ENCODE results near the gene EMX2.

Gene EMX2

GRCh38 chr10:117549100-117549585 lies 6.6 kb downstream of the EMX2 start:
- H3K27me3 ChIP-seq = peaks cover 100% of the 10 kb centered on the region
- H3K36me3 ChIP-seq = no peaks in the 10 kb centered on the region
- H3K9ac ChIP-seq = no peak overlapping the region
- H3K27ac ChIP-seq = no peak overlapping the region
- H4K20me1 ChIP-seq = peaks cover 92% of the 10 kb centered on the region
- TF ChIP-seq Cebpa-rat (IDR thresholded peaks at IDR 0.05) = no peak
- no peak overlapping the region for H3K4me3 ChIP-seq
- H3K4me1 ChIP-seq = peaks cover 15% of the 10 kb centered on the region
- peaks cover 27% of the 10 kb centered on the region for H3K9me3 ChIP-seq
- no peak overlapping the region for H3K4me2 ChIP-seq

GRCh38 chr10:117550076-117550475 lies 7.5 kb downstream of the EMX2 start:
- Histone ChIP-seq H3K9ac (no peak overlapping the region), H3K9me3 (peaks cover 26% of the 10 kb centered on the region), H3K4me2 (no peak overlapping the region), H3K4me3 (no peak overlapping the region), H3K36me3 (no peaks in the 10 kb centered on the region), H3K27me3 (peaks cover 100% of the 10 kb centered on the region), H3K4me1 (peaks cover 11% of the 10 kb centered on the region), H3K27ac (no peak overlapping the region), H4K20me1 (peaks cover 83% of the 10 kb centered on the region)
- no peak for TF ChIP-seq Cebpa-rat (IDR thresholded peaks at IDR 0.05)

GRCh38 chr10:117550599-117551329 lies 8.2 kb downstream of the EMX2 start:
- H3K27me3 ChIP-seq = peaks cover 100% of the 10 kb centered on the region

GRCh38 chr10:117551330-117552155 lies 9.0 kb downstream of the EMX2 start:
- Histone ChIP-seq H3K36me3 (no peaks in the 10 kb centered on the region), H3K27ac (no peak overlapping the region), H3K4me2 (no peak overlapping the region), H3K4me3 (no peak overlapping the region), H3K4me1 (peaks cover 9% of the 10 kb centered on the region; the same call in 1 of the 2 replicates), H3K9ac (no peak overlapping the region), H4K20me1 (peaks cover 68% of the 10 kb centered on the region), H3K27me3 (peaks cover 100% of the 10 kb centered on the region), H3K9me3 (peaks cover 26% of the 10 kb centered on the region)
- no peak for TF ChIP-seq Cebpa-rat (IDR thresholded peaks at IDR 0.05)

More at GRCh38 chr10:117550599-117551329, 8.2 kb downstream of the EMX2 start:
- no peak for TF ChIP-seq Cebpa-rat (IDR thresholded peaks at IDR 0.05)
- Histone ChIP-seq H3K9me3 (peaks cover 26% of the 10 kb centered on the region), H4K20me1 (peaks cover 76% of the 10 kb centered on the region), H3K36me3 (no peaks in the 10 kb centered on the region), H3K4me1 (peaks cover 9% of the 10 kb centered on the region; the same call in 1 of the 2 replicates), H3K4me2 (no peak overlapping the region), H3K9ac (no peak overlapping the region), H3K27ac (no peak overlapping the region), H3K4me3 (no peak overlapping the region)

DNA sequence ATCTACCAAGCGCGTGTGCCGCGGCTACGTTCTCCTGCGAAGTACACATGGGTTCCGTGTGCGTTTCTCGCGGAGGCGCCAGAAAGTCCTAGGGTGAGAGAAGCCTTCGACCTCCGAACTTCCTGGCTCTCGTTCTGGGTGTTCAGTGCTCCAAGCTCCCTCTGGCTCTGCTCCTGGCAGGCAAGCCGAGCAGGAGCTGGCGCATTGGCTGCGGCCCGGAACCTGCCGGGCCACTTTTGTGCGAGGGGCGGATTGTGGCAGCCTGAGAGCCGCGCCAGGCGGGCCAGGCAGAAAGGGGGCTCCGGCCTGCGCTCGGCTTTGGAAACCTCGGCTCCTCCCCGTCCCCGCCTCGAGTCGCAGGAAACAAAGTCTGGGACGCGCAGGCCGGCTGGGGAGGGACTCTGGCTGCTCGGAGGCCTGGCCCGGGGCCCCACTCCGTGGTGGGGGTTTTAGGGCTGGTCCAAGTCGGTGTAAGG lies 9.6 kb downstream of the EMX2 start:
- H3K27ac ChIP-seq = no peak overlapping the region
- H3K9ac ChIP-seq = no peak overlapping the region
- peaks cover 26% of the 10 kb centered on the region for H3K9me3 ChIP-seq
- no peak overlapping the region for H3K4me2 ChIP-seq
- H4K20me1 ChIP-seq = peaks cover 61% of the 10 kb centered on the region
- no peak overlapping the region for H3K4me3 ChIP-seq
- peaks cover 8% of the 10 kb centered on the region; the same call in 1 of the 2 replicates for H3K4me1 ChIP-seq
- no peak for TF ChIP-seq Cebpa-rat (IDR thresholded peaks at IDR 0.05)
- H3K36me3 ChIP-seq = no peaks in the 10 kb centered on the region
- peaks cover 93% of the 10 kb centered on the region for H3K27me3 ChIP-seq

- no peak overlapping the region for H3K9ac ChIP-seq
- no peak overlapping the region for H3K4me3 ChIP-seq
- peaks cover 88% of the 10 kb centered on the region for H3K27me3 ChIP-seq
- no peak overlapping the region for H3K27ac ChIP-seq
- H3K36me3 ChIP-seq = no peaks in the 10 kb centered on the region
- TF ChIP-seq Cebpa-rat (IDR thresholded peaks at IDR 0.05) = no peak
- H3K4me1 ChIP-seq = peaks cover 2% of the 10 kb centered on the region; the same call in 1 of the 2 replicates
- H3K4me2 ChIP-seq = no peak overlapping the region
- peaks cover 56% of the 10 kb centered on the region for H4K20me1 ChIP-seq
- peaks cover 26% of the 10 kb centered on the region for H3K9me3 ChIP-seq
Measured at GRCh38 chr10:117552701-117553141, 10.2 kb downstream of the EMX2 start.

DNA sequence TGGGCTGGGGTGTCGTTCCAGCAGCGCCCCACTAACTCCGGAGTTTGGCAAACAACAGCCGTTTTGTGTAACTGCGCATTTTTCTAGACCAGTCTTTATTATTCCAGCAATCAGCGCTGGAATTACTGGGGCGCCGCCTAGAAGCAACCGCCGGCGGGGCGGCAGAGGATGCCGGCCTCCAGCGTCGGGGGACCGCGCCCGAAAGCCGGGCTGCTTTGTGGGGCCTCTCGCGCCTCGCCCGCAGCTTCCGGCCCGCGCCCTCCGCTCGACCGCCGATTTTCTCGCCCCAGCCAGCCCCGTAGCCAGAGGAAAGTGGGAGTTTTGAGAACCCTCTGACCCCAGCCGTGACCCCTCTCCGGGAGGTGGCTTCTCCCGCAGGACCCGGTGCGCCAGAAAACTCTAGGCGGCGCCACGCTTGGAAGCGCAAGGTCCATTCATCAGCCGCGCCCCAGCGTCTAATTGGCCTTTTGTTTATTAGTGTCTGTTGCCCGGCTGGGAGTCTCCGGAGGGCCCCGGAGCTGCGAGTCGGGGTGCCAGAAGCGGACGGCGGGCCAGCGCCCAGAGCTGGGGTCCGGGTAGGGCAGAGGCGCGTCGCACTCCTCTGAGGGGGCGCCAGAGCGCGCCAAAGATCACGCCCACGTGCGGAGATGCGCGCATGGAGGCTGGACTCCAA lies 10.7 kb downstream of the EMX2 start:
- Histone ChIP-seq H3K27ac (no peak overlapping the region), H3K4me1 (peaks cover 5% of the 10 kb centered on the region), H3K9me3 (peaks cover 26% of the 10 kb centered on the region), H3K4me2 (no peak overlapping the region), H3K9ac (no peak overlapping the region), H3K36me3 (no peaks in the 10 kb centered on the region), H3K4me3 (no peak overlapping the region), H4K20me1 (peaks cover 51% of the 10 kb centered on the region), H3K27me3 (peaks cover 82% of the 10 kb centered on the region)
- no peak for TF ChIP-seq Cebpa-rat (IDR thresholded peaks at IDR 0.05)

GRCh38 chr10:117553815-117554172 lies 11.2 kb downstream of the EMX2 start:
- H3K4me1 ChIP-seq = peaks cover 8% of the 10 kb centered on the region
- TF ChIP-seq Cebpa-rat (IDR thresholded peaks at IDR 0.05) = no peak

GRCh38 chr10:117554241-117554814 lies 11.8 kb downstream of the EMX2 start:
- Histone ChIP-seq H4K20me1 (peaks cover 42% of the 10 kb centered on the region), H3K4me1 (peaks cover 8% of the 10 kb centered on the region), H3K4me3 (no peak overlapping the region), H3K9ac (no peak overlapping the region), H3K4me2 (no peak overlapping the region), H3K36me3 (no peaks in the 10 kb centered on the region), H3K9me3 (peaks cover 26% of the 10 kb centered on the region), H3K27ac (no peak overlapping the region), H3K27me3 (peaks cover 72% of the 10 kb centered on the region)
- no peak for TF ChIP-seq Cebpa-rat (IDR thresholded peaks at IDR 0.05)

More at GRCh38 chr10:117553815-117554172, 11.2 kb downstream of the EMX2 start:
- H3K4me3 ChIP-seq = no peak overlapping the region
- H3K9me3 ChIP-seq = peaks cover 26% of the 10 kb centered on the region
- H3K27me3 ChIP-seq = peaks cover 77% of the 10 kb centered on the region
- no peak overlapping the region for H3K4me2 ChIP-seq
- no peaks in the 10 kb centered on the region for H3K36me3 ChIP-seq
- no peak overlapping the region for H3K9ac ChIP-seq
- peaks cover 45% of the 10 kb centered on the region for H4K20me1 ChIP-seq
- no peak overlapping the region for H3K27ac ChIP-seq

Measured in BLaER1 (cell line).